ENCODE results near the gene UBXN6.

The UBXN6 gene

DNA sequence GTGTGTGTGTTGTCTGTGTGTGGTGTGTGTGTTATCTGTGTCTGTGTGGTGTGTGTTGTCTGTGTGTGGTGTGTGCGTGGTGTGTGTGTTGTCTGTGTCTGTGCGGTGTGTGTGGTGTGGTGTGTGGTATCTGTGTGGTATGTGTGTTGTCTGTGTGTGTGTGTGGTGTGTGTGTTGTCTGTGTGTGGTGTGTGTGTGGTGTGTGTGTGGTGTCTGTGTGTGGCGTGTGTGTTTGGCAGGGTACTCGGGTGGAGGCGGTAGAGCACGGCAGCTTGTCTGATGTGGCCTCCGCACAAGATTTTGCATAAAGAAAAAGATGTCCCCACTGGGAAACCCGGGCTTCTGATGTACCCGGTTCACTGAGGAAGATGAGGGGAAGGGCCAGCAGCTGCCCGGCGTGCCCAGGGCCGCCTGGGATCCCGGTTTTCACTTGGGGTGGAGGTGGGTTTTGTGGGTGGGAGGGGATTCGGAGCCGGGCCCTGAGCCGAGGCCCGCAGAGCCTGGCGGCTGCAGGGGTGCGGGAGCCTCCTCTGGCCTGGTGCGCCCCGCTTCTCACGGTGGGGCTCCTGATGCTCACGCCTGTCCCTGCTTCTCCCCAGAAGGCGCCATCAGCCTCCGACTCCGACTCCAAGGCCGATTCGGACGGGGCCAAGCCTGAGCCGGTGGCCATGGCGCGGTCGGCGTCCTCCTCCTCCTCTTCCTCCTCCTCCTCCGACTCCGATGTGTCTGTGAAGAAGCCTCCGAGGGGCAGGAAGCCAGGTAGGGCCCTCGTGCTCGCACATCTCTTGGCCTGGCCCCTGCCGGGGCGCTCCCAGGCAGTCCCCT, 35.7 kb upstream of the UBXN6 start:
- no peak for DNase-seq

DNA sequence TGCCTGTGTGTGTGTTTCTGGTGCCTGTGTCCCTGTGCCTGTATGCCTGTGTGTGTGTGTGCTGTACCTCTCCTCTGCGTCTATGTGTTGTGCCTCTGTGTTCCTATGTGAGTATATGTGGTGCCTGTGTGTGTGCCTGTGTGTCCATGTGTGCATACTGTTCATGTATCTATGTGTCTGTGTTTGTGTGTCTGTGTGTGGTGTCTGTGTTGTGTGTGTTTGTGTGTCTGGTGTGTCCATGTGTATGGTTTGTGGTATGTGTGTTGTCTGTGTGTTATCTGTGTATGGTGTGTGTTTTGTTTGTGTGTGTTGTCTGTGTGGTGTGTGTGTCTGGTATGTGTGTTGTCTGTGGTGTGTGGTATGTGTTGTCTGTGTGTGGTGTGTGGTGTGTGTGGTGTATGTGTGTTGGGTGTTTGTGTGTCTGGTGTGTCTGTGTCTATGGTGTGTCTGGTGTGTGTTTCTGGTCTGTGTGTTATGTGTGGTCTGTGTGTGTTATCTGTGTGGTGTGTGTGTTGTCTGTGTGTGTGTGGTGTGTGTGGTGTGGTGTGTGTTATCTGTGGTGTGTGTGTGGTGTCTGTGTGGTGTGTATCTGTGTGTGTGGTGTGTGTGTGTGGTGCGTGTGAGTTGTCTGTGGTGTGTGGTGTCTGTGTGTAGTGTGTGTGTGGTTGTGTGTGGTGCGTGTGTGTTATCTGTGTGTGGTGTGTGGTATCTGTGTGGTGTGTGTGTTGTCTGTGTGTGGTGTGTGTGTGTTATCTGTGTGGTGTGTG, 34.9 kb upstream of the UBXN6 start:
- no peak for DNase-seq

DNA sequence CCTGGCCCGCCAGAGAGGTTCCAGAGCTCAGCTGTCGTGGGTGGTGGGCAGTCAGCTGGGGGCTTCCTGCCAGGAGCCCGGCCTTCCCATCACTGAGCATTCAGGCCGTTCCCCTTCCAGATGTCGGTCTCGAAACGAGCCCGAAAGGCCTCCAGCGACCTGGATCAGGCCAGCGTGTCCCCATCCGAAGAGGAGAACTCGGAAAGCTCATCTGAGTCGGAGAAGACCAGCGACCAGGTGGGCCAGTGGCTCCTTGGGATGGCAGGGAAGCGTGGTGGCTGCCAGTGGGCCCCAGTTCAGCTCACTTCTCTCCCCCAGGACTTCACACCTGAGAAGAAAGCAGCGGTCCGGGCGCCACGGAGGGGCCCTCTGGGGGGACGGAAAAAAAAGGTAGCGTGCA, 33.9 kb upstream of the UBXN6 start:
- no peak for DNase-seq

DNA sequence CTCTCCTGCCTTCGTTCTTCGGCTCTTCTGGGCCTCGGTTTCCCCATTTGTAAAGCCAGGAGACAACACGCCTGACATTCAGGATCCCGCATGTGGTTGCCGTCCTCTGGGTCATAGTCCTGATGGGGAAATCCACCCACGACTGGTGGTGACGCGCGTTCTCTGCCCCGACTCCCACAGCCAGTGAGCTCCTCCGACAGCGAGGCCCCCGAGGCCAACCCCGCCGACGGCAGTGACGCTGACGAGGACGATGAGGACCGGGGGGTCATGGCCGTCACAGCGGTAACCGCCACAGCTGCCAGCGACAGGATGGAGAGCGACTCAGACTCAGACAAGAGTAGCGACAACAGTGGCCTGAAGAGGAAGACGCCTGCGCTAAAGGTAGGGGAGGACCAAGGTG, 30.9 kb upstream of the UBXN6 start:
- no peak for DNase-seq

DNA sequence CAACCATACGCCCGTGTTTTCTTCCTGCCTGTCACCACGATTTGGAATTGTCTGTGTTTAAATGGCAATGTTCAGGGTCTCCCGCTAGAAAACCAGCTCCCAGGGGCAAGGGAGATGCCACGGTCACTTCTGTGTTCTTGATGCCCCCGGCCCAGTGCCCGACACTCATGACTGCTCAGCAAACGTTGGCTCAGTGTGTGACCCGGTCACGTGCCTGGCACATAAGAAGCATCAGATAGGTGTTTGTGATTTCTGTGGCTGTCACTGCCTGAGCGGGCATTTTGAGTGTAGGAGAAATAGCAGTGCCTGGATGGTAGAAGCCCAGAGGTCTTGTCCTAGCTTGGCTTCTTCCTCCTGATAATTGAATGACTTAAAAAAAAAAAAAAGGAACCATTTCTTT, 30.0 kb upstream of the UBXN6 start:
- no peak for DNase-seq

DNA sequence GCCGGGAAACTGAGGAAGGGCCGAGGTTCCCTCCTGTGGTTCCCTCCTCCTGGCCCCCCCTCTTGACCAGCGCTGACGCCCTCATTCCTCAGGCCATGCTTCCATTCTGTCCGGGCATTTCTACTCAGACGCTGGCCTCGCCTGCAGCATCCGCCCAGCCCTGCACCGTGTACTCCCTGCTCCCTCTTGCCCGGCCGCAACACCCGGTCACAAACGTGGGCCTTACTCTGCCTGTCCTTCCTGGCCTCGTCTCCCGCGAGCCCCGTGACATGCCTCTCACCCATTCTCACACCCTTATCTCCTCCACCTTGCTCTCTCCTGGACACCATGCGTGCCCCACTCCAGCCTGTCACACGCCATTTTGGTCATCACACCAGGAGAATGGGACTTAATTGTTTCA, 25.8 kb upstream of the UBXN6 start:
- DNase-seq, result no peak

DNA sequence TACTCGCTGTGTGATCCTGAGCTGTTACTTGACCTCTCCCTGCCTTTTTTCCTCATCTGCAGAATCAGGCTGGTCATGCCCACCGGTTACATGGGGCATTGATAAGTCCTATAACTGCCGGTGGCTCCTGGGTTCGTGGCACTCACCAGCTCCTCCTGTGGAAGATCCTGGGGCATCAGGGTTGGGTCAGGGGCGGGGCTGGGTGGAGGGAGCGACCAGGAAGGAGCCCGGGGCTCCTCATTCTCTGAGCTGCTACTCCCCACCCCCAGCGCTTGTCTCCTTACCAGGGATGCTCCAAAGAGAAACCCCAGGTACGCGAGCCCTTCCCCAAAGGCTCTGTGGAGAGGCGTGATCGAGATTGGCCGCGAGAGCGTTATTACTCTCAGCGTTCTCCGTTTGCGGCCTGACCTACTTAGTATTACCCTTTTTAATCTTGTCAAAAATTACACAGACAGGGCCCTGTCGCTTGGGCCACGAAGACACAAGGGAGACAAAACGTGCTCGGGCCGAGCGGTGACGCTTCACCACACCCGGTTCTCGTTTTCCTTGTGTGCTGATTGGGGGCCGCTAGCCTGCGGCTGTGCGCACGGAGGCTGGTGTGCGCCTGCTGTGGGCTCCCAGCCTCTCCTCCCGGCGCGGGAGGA, 25.2 kb upstream of the UBXN6 start:
- no peak for DNase-seq

DNA sequence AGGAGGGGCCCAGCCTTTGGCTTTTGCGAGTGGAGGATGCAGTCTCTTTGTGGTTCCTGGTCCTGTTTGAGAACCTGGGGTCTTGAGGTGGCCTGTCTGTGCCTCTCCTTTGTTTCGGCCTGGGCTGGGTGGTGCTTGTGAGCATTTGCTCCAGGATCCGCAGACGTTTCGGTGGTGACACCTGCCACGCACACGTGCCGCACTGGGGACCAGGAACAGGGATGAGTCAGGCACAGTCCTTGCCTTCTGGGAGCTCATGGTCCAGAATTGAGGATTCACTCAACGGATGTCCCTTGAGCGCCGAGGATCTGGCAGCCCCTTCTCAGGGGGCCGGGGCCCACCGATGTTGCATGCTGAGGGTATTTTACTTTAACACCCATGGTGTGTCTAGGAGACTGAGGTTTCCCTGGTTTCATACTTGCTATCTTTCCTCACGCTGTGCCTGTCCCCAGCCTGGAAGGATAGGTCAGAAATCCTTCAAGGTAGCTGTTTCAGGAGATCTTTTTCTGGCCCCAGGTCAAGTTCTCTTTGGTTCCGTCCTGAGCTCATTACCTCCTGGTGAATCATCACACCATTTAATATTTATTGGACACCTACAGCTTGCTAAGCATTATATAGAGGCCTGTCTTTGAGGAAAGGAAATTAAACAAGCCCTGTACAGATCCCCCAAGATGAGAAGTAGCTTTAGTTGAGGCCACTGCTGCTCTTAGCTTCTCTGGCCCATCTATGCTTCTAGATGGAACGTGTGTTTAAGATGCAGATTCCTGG, 19.6 kb upstream of the UBXN6 start:
- no peak for DNase-seq

DNA sequence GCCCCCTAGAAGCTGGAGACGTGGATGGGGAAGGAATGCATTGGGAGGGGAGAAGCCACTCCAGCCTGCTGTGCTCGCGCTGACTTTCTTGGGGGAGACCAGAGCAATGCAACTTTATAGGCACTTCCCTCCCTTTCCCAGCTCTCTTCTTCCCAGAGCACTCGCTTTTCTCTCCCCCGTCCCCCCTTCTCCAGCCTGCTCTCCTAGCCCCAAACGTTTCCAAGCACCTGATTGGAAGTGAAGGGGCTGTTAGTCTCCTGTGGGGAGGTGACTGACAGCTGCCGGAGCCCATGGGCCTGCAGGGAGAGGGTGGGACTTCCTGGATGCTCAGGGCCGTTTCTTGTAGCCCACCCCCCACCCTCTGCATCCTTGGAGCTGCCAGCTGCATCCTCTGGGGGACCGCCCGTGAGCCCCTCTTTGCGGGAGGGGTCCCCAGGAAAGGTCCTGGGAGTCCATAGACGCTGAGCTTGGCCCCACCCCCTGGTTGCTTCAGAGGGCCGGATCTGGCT, 17.0 kb upstream of the UBXN6 start:
- peak; percentile 45 for DNase-seq

DNA sequence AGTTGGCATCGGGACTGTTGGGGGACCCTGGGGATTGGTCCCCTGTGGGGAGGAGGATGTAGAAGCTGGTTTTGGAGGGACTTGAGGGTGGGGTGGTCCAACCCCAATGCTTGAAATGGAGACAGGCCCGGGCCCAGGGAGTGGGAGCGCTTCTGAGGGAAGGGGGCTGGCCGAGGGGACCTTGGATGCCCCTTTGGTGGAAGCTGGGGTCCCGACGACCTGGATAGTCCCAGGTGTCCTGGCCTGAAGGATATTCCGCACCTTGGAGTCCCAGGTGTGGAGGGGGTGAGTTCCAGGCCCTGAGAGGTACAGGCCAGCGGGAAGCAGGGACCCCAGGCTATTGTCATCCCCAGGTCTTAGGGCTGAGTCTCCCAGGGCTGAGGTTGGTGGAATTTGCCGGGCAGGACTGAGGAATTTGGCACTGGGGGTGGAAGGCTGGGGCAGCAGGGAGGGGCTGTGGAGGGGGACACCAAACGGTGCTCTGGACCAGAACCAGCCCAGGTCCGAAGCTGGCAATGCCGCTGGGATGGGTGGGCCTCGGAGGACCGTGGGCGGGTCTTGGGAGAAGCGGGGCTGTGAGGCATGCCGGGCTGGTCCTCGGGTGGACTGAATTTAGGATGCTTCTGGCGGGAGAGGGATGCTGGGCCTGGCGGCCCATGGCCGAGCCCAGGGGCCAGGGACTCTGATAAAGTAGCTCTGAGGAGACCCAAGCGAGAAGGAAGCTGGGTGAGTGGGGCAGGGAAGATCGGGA, 16.3 kb upstream of the UBXN6 start:
- DNase-seq, result no peak

DNA sequence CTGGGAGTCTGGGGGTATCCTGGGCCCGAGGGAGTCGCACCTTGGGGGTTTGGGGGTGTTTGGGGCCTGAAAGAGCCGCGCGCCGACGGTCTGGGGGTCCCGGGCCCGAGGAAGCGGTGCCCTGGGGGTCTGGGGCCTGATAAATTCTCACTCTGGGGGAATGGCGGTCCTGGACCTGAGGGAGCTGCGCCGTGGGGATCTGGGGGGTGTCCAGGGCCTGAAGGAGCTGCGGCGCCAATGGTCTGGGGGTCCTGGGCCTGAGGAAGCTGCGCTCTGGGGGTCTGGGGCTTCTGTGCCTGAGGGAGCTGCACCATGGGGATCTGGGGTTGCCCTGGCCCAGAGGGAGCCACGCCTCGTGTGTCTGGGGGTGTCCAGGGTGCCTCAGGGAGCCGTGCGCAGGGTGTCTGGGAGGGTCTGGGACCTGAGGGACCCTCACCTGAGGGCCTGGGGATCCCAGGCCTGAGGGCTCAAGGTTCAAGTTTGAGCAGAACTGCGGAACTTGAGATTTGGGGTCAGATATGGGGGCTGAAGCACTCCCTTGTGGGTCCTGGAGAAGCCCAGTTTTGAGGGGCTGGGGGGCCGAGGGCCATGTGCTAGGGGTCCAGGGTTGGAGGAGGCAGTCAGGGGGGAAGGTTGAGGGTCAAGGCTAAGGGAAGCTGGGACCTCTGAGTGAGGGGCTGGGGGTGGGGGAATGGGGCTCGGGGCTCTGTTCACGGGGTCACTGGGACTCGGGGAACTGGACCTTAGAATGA, 15.6 kb upstream of the UBXN6 start:
- no peak for DNase-seq

DNA sequence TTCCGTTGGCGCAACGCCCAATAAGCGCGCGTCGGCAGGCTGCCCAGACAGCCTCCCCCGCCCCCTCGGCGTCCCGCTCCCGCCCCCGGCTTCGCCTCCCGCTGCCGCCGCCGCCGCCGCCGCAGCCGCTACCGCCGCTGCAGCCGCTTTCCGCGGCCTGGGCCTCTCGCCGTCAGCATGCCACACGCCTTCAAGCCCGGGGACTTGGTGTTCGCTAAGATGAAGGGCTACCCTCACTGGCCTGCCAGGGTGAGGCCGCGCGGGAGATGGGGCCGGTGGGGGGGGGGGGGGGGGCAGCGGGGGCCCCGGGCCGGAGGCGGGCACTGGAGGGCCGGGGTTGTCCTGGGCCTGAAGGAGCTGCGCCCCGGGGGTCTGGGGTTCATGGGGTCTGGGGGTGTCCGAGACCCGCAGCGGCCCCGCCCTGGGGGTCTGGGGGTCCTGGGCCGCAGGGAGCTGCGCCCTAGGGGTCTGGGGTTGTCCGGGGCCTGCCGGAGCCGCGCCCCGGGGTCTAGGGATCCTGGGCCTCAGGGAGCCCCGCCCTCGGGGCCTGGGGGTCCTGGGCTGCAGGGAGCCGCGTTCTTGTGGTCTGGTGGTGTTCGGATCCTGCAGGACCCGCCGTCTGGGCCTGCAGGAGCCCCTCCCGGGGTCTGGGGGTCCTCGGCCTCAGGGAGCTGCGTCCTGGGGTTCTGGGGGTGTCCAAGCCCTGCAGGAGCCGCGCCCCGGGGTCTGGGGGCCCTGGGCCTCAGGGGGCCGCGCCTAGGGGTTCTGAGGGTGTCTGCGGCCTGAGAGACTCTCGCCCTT, 14.8 kb upstream of the UBXN6 start, which contains the start of gene HDGFL2:
Gene HDGFL2, plus strand, starts transcription at position 124 of the 801 bp plus-strand sequence. Its CDS starts 54 bp downstream, at position 178.
- no peak for DNase-seq

DNA sequence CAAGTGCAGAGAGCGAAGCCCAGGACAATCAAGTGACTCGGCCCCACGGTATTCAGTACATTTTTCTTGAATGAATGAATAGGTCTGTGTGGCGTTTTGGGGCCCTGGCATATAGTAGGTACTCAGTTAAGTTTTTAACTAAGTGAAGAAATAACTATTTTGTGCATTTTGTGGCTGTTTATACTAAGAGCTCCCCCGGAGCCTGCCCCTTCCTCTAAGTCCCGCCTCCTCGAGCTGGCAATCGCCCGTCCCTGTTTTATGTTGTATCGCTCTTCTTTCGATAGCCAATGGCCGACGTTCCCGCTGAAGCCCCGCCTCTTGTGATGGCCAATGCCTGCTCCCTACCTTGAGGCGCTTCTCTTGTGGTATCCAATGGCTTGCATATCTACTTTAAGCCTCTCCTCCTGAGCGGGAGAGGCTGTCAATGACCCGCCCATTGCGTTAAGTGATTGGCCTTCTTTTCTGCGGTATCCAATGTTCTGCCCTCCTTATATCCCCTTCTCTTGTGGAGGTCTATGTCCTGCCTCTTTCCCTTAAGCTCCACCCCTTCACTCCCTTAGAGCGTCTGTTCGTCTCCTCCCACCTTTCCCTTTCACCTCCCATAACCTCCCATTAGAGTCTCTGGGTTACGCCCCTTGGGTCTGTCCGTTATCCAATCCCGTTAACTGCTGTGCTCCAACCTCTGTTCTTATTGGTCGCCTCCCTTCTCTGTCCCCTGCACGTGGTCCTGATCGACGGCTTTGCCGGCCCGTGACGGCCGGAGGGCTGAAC, 14.0 kb upstream of the UBXN6 start:
- DNase-seq, result peak; percentile 98

DNA sequence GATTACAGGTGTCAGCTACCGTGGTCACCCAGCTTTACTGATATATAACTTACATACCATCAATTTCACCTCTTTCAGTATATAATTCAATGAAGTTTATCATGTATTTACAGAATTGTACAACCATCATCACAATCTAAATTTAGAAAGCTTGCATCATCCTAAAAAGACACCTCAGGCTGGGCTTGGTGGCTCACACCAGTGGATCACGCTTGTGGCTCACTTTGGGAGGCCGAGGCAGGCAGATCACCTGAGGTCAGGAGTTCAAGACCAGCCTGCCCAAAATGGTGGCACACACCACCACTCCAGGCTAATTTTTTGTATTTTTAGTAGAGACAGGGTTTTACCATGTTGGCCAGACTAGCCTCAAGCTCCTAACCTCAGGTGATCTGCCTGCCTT, 10.2 kb upstream of the UBXN6 start:
- no peak for DNase-seq

DNA sequence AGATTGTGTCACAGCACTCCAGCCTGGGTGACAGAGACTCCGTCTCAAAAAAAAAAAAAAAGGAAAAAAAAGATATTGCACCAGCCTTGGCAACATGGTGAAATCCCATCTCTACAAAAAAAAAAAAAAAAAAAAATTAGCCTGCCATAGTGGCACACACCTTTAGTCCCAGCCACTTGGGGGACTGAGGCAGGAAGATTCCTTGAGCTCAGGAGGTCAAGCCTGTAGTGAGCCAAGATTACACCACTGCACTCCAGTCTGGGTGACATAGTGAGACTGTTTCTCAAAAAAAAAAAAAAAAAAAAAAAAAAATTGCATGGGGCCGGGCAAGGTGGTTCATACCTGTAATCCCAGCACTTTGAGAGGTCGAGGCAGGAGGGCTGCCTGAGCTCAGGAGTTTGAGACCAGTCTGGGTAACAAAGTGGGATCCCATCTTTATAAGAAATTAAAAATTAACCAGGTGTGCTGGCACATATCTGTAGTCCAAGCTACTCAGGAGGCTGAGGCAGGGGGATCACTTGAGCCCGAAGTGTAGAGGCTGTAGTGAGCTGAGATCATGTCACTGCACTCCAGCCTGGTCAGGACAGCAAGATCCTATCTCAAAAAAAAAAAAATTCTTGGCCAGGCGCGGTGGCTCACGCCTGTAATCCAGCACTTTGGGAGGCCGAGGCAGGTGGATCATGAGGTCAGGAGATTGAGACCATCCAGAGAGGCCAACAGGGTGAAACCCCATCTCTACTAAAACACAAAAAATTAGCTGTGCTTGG, 7.4 kb upstream of the UBXN6 start:
- DNase-seq, result no peak

DNA sequence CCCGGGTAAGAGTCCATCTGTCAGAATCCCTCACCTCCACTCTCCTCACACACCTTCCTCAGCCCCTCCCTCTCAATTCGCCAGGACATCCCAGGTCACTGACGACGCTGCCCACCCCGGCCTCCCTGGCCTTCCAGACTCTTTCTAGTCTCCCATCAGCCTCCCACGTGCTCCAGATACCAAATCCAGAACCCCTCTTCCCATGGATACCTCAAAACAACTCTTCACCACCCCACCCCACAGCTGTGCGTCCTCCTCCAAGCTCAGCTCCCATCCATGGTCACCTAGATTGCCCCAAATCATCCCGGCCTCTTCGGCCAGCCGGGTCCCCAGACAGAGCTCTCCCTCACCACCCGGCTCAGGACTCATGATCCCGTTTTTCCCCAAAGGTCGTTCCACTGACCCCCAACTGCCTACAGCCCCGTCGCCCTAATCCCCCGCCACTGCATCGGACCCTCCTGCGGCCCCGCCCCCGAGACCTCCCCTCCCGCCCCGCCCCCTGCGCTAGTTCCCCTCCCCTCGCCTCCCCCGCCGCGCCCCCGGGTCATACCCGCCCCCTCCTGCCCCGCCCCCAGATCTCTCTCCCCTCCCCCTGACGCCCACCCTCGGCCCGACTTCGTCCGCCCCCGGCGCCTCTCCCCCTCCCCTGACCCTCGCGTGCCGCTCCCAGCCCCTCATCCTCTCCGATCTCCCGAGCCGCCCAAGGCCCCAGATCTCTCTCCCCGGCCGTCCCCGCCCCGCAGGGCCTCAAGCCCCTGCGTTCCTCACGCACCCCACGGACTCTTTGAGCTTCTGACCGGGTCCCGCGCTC, 546 bp downstream of the UBXN6 start:
- DNase-seq, result peak; percentile 49

DNA sequence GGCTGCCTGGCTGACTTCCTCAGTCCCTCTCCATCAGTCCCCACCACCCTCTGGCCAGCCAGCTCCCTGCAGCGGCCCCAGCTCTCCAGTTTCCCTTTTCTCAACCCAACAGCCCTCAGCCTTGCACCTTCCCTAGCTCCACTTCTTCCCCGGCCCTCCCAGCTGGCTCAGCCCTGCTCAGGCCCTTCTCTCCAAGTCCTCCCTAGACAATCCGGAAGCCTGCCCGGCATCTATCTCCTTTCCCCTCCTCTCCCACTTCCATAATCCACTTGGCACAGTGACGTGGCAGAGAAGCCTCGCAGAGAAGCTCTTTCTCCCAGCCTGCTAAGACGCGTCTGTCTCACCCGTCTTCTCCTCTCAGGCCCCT, 1.1 kb downstream of the UBXN6 start:
- DNase-seq, result no peak
